Measurements from ENCODE around the gene CACNG4.

- TF ChIP-seq CTCF (conservative IDR thresholded peaks at IDR 0.05): no peak
- no peak for TF ChIP-seq ZFX (IDR thresholded peaks at IDR 0.05)
Measured at GRCh38 chr17:66966704-66967418, 2.4 kb downstream of the CACNG4 start.

All from C4-2B (cell line).